Loucy (cell line): ENCODE data around the gene PCDH10.

Experiments
- CTCF ChIP-seq: fragments of 200-600 bp; sonication (generic); conservative IDR thresholded peaks from 2 replicates; pipeline ENCODE4 v1.5.1; 2014; ENCODE audit warnings: mild to moderate bottlenecking, antibody characterized with exemption, low read length
- EZH2phosphoT487 ChIP-seq: fragments of 200-600 bp; IDR thresholded peaks from 2 replicates; pipeline ENCODE4 v1.6.1; 2018; ENCODE audit warnings: antibody characterized with exemption, mild to moderate bottlenecking, moderate library complexity, borderline replicate concordance

DNA sequence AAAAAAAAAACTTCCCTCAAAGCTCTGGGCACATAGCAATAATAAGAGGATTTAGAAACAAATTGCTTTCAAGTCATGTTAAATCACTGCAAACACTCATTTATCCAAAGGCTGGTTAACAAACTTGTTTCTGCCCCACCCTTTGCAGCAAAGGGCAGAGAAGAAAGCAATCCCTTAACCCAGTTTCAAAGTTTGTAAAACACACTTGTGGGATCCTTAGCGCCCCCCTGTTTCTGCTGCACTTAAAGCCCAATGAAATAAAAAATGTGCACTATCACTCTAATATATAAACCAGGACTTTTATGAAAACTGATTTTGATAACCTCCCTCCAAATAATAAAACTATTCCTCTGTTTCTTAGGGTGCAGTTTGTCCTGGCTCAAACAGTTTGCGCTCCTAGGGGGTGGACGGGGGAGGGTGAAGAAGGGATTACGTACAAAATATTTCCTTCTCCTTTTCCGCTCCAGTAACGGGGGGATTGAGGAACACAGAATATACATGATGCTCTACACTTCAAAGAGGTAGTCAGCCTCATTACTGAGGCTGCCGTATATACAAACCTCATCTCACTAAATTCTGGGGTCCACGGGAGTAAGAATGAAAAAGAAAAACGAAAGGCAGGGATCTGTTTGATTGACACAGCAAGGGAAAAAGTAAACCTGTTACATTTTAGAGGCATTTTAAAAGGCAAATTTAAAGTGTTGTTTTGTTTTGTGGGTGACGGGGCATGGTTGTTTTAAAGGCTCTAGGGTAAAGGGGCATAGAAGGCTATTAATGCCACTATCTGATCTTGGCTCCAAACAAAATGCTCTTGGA is 3.1 kb upstream of the PCDH10 start:
- no peak; the same call in none of the 2 replicates for TF ChIP-seq CTCF
- no peak for TF ChIP-seq EZH2phosphoT487
